Sigmoid colon (tissue), 7 donors: ENCODE measurements around the gene LHX2. TPM values are rescaled to one million over a fixed set of nuclear protein-coding genes. Genes with fewer than 3 reads are reported as not detected.

Experiments used
- DNase-seq: peaks from one replicate; pipeline ENCODE4 v3.0.0-alpha.2; 2019
- H3K27ac ChIP-seq, 4 donors: fragments of 200-600 bp; sonication (generic); one replicate each; pipeline ENCODE4 v1.5.1; 2016 to 2019; ENCODE audit warnings: mild to moderate bottlenecking in 1 of 4
- H3K27me3 ChIP-seq, 3 donors: fragments of 200-600 bp; sonication (generic); one replicate each; pipeline ENCODE4 v1.5.1; 2019; ENCODE audit warnings: mild to moderate bottlenecking in 1 of 3
- H3K36me3 ChIP-seq, 4 donors: fragments of 200-600 bp; sonication (generic); one replicate each; pipeline ENCODE4 v1.5.1; 2016 to 2019
- H3K4me1 ChIP-seq, 4 donors: fragments of 200-600 bp; sonication (generic); one replicate each; pipeline ENCODE4 v1.5.1; 2017 to 2019
- H3K4me3 ChIP-seq, 4 donors: fragments of 200-600 bp; sonication (generic); one replicate each; pipeline ENCODE4 v1.5.1; 2017 to 2019; ENCODE audit warnings: mild to moderate bottlenecking in 2 of 4, moderate library complexity in 1 of 4
- H3K9me3 ChIP-seq, 4 donors: fragments of 200-600 bp in 3 of 4; sonication (generic) in 3 of 4; one replicate each; pipeline versions ENCODE4 v1.5.1 to v1.6.1; 2013 to 2019
- EP300 ChIP-seq, 4 donors: sonication (generic); formaldehyde crosslinking; IDR thresholded peaks; one replicate each; pipeline ENCODE4 v1.6.1; 2017; ENCODE audit warnings: antibody characterized with exemption in 4 of 4
- POLR2A ChIP-seq, 2 donors: fragments of 450-650 bp; IDR thresholded peaks; one replicate each; pipeline ENCODE4 v1.6.1; 2016; ENCODE audit warnings: antibody characterized with exemption in 2 of 2, mild to moderate bottlenecking in 2 of 2, moderate library complexity in 2 of 2
- POLR2AphosphoS5 ChIP-seq, 4 donors: sonication (generic); formaldehyde crosslinking; IDR thresholded peaks; one replicate each; pipeline ENCODE4 v1.6.1; 2017; ENCODE audit warnings: antibody characterized with exemption in 4 of 4
- WGBS, 2 donors: extraction: QIAGEN DNeasy Blood & Tissue Kit; methylation state at CpG; one replicate each; pipeline ENCODE4 v1.1.7; 2013; 5-methylcytosine and 5-hydroxymethylcytosine counted together
- intact Hi-C: fragments of 100-400 bp; cut with DNase I; formaldehyde crosslinking; loops from one replicate; pipeline ENCODE4 v1.15.1; 2023
- polyA plus RNA-seq, 3 donors: library from polyadenylated mRNA; stranded (reverse); fragments of 200-250 nt; gene quantifications; one replicate each; pipeline ENCODE4 v1.2.3, GENCODE V29; 2013
- total RNA-seq, 4 donors: library from RNA; depleted of rRNA; stranded (reverse); fragments of >200 nt; gene quantifications; one replicate each; pipeline ENCODE4 v1.1.0, GENCODE V29; 2016
- TF ChIP-seq, protein P1 (sequence below), 4 experiments: fragments of 450-650 bp in 3 of 4; fragments of 200-600 bp in 1 of 4; IDR thresholded peaks; one replicate each; pipeline ENCODE4 v1.5.1; 2016 to 2019; ENCODE audit warnings: antibody characterized with exemption in 4 of 4, mild to moderate bottlenecking in 3 of 4, moderate library complexity in 2 of 4
- donor health status: healthy with polysubstance abuse.
- donor health status: Bipolar disorder and iron deficiency.
- donor health status: healthy.

Gene LHX2
- total and polyA plus RNA-seq, 7 donors: 3.3 TPM; not detected in 6

GRCh38 chr9:123996731-123997421 is 14.7 kb upstream of the LHX2 start:
- Histone ChIP-seq H3K27me3 (peaks cover 46 to 73% (median 73%) of the 10 kb centered on the region in 3 donors), H3K9me3 (no peaks in the 10 kb centered on the region), H3K4me1 (peaks cover 0 to 37% (median 32%) of the 10 kb centered on the region in 4 donors), H3K27ac (no peak overlapping the region), H3K36me3 (no peaks in the 10 kb centered on the region), H3K4me3 (no peak overlapping the region)
- WGBS, 2 donors: 7 to 9% methylated on average over 23 of the region's 23 CpGs
- no peak for DNase-seq
- no peak for TF ChIP-seq POLR2AphosphoS5 (IDR thresholded peaks at IDR 0.05)
- TF ChIP-seq EP300 (IDR thresholded peaks at IDR 0.05): no peak
- no peak for TF ChIP-seq POLR2A (IDR thresholded peaks at IDR 0.05)
- TF ChIP-seq, protein P1, sequence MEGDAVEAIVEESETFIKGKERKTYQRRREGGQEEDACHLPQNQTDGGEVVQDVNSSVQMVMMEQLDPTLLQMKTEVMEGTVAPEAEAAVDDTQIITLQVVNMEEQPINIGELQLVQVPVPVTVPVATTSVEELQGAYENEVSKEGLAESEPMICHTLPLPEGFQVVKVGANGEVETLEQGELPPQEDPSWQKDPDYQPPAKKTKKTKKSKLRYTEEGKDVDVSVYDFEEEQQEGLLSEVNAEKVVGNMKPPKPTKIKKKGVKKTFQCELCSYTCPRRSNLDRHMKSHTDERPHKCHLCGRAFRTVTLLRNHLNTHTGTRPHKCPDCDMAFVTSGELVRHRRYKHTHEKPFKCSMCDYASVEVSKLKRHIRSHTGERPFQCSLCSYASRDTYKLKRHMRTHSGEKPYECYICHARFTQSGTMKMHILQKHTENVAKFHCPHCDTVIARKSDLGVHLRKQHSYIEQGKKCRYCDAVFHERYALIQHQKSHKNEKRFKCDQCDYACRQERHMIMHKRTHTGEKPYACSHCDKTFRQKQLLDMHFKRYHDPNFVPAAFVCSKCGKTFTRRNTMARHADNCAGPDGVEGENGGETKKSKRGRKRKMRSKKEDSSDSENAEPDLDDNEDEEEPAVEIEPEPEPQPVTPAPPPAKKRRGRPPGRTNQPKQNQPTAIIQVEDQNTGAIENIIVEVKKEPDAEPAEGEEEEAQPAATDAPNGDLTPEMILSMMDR (IDR thresholded peaks at IDR 0.05): no peak
- intact Hi-C loops: no loop called here

GRCh38 chr9:123997665-123998277 is 13.8 kb upstream of the LHX2 start:
- Histone ChIP-seq H3K4me1 (peaks cover 0 to 37% (median 32%) of the 10 kb centered on the region in 4 donors), H3K27ac (no peak overlapping the region), H3K9me3 (no peaks in the 10 kb centered on the region), H3K4me3 (no peak overlapping the region), H3K27me3 (peaks cover 47 to 82% (median 81%) of the 10 kb centered on the region in 3 donors), H3K36me3 (no peaks in the 10 kb centered on the region)
- TF ChIP-seq EP300 (IDR thresholded peaks at IDR 0.05) (no peak), POLR2AphosphoS5 (IDR thresholded peaks at IDR 0.05) (no peak), POLR2A (IDR thresholded peaks at IDR 0.05) (no peak)
- TF ChIP-seq, protein P1 (IDR thresholded peaks at IDR 0.05): no peak
- DNase-seq: no peak
- intact Hi-C loops: no loop called here
- WGBS, 2 donors: 2 to 4% methylated on average over 15 of the region's 15 CpGs

DNA sequence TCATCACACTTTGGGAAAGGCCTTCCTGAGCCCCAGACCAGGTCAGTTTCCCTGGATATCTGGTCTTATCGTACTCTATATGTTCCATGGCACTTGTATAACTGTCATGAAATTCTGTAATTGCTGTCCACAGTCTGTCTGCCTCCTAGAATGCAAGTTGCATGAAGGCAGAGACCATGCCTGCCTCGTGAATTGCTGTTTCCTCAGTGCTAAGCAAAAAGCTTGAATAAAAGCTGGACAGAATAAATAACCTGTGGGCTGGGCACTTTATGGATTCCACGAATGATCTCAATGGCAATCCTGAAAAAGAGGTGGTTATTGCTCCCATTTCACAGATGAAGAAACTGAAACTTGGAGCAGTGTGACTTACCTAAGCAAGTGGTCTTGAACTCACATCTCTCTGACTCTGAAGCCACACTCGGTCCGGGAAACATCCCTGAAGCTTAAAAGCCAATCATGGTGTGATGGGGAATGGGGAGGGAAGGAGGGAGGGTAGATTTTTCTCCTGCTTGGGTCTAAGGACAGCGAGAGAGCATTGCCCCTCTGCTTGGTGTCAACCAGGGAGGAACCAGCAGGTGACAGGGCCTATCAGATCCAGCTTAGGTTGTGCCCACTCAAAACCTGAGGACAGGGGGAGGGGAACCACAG is 13.2 kb upstream of the LHX2 start:
- intact Hi-C loops: no loop called here
- Histone ChIP-seq H3K4me3 (no peak overlapping the region), H3K4me1 (peaks cover 0 to 37% (median 32%) of the 10 kb centered on the region in 4 donors), H3K27me3 (peaks cover 48 to 88% (median 87%) of the 10 kb centered on the region in 3 donors), H3K36me3 (no peaks in the 10 kb centered on the region), H3K27ac (no peak overlapping the region), H3K9me3 (no peaks in the 10 kb centered on the region)
- 17 to 22% methylated on average over 6 of the region's 6 CpGs for WGBS, 2 donors
- DNase-seq: no peak
- no peak for TF ChIP-seq POLR2AphosphoS5 (IDR thresholded peaks at IDR 0.05)
- TF ChIP-seq POLR2A (IDR thresholded peaks at IDR 0.05): no peak
- TF ChIP-seq, protein P1 (IDR thresholded peaks at IDR 0.05): no peak
- no peak for TF ChIP-seq EP300 (IDR thresholded peaks at IDR 0.05)

DNA sequence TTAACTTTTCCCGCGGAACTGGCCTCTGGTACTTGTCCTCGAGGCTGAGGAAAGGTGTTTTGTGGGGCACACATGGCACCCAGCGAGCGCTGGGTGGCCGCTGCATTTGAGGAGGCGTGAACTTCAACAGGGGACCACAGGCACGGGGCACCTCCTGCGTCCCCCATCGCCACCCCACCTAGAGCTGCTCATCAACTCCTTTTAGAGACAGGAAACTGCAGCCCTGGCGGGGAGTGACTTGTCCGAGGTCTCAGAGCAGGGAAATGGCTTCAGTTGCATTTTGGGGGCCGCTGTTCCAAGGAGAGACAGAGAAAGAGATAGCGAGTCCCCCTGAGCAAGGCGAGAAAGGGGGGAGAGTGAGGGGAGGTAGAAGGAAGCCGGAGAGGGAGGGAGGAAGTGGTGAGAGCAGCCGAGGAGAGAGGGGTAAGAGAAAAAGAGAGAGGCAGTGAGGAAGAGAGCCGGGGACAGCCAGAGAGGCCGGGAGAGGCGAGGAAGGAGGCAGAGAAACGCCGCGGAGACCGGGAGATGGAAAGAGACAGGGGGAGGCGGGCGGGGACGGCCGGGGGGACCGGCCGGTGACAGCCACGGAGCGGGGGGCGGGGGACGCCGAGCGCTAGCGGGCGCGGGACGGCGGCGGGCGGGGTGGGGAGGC is 12.5 kb upstream of the LHX2 start:
- peak overlapping the region in 3 of 4 donors; percentile 15 to 36 (median 29) for H3K4me3 ChIP-seq
- H3K9me3 ChIP-seq: no peaks in the 10 kb centered on the region
- 3 to 4% methylated on average over 43 of the region's 43 CpGs for WGBS, 2 donors
- TF ChIP-seq, protein P1 (IDR thresholded peaks at IDR 0.05): no peak
- TF ChIP-seq POLR2AphosphoS5 (IDR thresholded peaks at IDR 0.05): no peak
- TF ChIP-seq POLR2A (IDR thresholded peaks at IDR 0.05): no peak
- no peak for TF ChIP-seq EP300 (IDR thresholded peaks at IDR 0.05)
- peaks cover 0 to 37% (median 32%) of the 10 kb centered on the region in 4 donors for H3K4me1 ChIP-seq
- H3K27me3 ChIP-seq: peaks cover 52 to 95% (median 89%) of the 10 kb centered on the region in 3 donors
- no peaks in the 10 kb centered on the region for H3K36me3 ChIP-seq
- no peak overlapping the region for H3K27ac ChIP-seq
- intact Hi-C loops: no loop called here
- DNase-seq: no peak
